RWPE2 (cell line): ENCODE results near the gene DCST2.
A peak's percentile ranks its signal among the peaks of the same experiment; 100 is the strongest.

ENCODE experiments used
- ATAC-seq: fragments of 200-7000 bp; cut with Tn5 transposase; 3 replicates; pipeline ENCODE4 v1.9.1; 2021; ENCODE audit warnings: low read depth
- DNase-seq: peaks from one replicate; pipeline ENCODE4 v3.0.0-alpha.2; 2020; ENCODE audit warnings: low spot score
- H3K27ac ChIP-seq: fragments of 450-650 bp; 2 replicates; pipeline ENCODE4 v1.5.1; 2017; ENCODE audit warnings: mild to moderate bottlenecking; ENCODE audit not compliant: poor library complexity, severe bottlenecking
- H3K27me3 ChIP-seq: fragments of 250-450 bp; sonication (Bioruptor Pico); 2 replicates; pipeline ENCODE4 v1.5.1; 2021; ENCODE audit warnings: mild to moderate bottlenecking, moderate library complexity; ENCODE audit not compliant: insufficient read depth, poor library complexity, severe bottlenecking
- H3K36me3 ChIP-seq: fragments of 250-450 bp; sonication (Bioruptor Pico); 2 replicates; pipeline ENCODE4 v1.5.1; 2020; ENCODE audit warnings: low read depth, mild to moderate bottlenecking, moderate library complexity
- H3K4me1 ChIP-seq: fragments of 250-450 bp; sonication (Bioruptor Pico); 2 replicates; pipeline ENCODE4 v1.5.1; 2021; ENCODE audit warnings: mild to moderate bottlenecking, moderate library complexity; ENCODE audit not compliant: insufficient read depth, poor library complexity, severe bottlenecking
- H3K4me3 ChIP-seq: fragments of 250-450 bp; sonication (Bioruptor Pico); 2 replicates; pipeline ENCODE4 v1.5.1; 2021; ENCODE audit warnings: mild to moderate bottlenecking, moderate library complexity; ENCODE audit not compliant: severe bottlenecking
- H3K9me3 ChIP-seq: fragments of 250-450 bp; sonication (Bioruptor Pico); 2 replicates; pipeline ENCODE4 v1.5.1; 2021; ENCODE audit warnings: mild to moderate bottlenecking, moderate library complexity; ENCODE audit not compliant: severe bottlenecking
- CTCF ChIP-seq: fragments of 450-650 bp; IDR thresholded peaks from one replicate; pipeline ENCODE4 v1.5.1; 2017; ENCODE audit warnings: mild to moderate bottlenecking, moderate library complexity; ENCODE audit not compliant: poor library complexity, severe bottlenecking

Gene DCST2

GRCh38 chr1:154968731-154969130 is 64.8 kb downstream of the DCST2 start:
- Histone ChIP-seq H3K4me3 (peak overlapping the region; percentile 57), H3K27ac (peak overlapping the region; percentile 99)
- no peak for ATAC-seq

More at GRCh38 chr1:154968731-154969130, 64.8 kb downstream of the DCST2 start:
- peaks cover 57% of the 10 kb centered on the region for H3K36me3 ChIP-seq
- no peaks in the 10 kb centered on the region for H3K9me3 ChIP-seq
- no peak for DNase-seq
- H3K27me3 ChIP-seq = no peaks in the 10 kb centered on the region
- H3K4me1 ChIP-seq = peaks cover 33% of the 10 kb centered on the region
- TF ChIP-seq CTCF = no peak
